ENCODE results near the gene AR. TPM values are rescaled to one million over a fixed set of nuclear protein-coding genes. Genes with fewer than 3 reads are reported as not detected.
"Not testable (repeated sequence)": the region's sequence is repeated elsewhere in the genome, so short reads cannot be mapped to it uniquely, and the experiment has no call there.

The AR gene
- total RNA-seq, 1 donor from 2014 or later: 4.0 TPM

DNA sequence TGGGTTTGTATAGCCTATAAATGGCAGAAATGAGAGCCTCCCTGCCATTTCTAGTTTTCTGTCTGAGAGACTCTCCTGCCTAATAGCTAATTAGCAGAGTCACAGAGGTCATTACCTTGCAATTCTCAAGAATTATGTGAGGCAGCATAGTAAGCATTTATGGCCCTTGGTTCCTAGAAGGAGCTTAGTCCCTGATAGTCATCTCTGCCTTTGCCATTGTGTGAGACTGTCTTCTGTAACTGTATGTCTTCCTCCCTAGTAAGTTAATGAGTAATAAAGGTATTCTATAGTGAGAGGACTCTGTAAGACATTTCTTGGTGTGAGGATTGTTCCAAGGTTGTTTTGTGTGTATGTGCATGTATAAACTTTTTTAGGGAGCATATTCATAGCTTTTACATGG is 108.7 kb downstream of the AR start:
- H3K27me3 Mint-ChIP-seq (ENCODE audit: low read depth): no peaks in the 10 kb centered on the region
- H3K4me1 Mint-ChIP-seq (ENCODE audit: low read depth): no peaks in the 10 kb centered on the region
- no peak overlapping the region for H3K4me3 Mint-ChIP-seq (ENCODE audit: unreplicated experiment)
- no peak for DNase-seq (ENCODE audit: low spot score)
- H3K27ac Mint-ChIP-seq (ENCODE audit: unreplicated experiment): no peak overlapping the region
- H3K36me3 Mint-ChIP-seq (ENCODE audit: low read depth): no peaks in the 10 kb centered on the region
- peaks cover 12% of the 10 kb centered on the region for H3K9me3 Mint-ChIP-seq (ENCODE audit: low read depth)
- TF ChIP-seq, protein P1, sequence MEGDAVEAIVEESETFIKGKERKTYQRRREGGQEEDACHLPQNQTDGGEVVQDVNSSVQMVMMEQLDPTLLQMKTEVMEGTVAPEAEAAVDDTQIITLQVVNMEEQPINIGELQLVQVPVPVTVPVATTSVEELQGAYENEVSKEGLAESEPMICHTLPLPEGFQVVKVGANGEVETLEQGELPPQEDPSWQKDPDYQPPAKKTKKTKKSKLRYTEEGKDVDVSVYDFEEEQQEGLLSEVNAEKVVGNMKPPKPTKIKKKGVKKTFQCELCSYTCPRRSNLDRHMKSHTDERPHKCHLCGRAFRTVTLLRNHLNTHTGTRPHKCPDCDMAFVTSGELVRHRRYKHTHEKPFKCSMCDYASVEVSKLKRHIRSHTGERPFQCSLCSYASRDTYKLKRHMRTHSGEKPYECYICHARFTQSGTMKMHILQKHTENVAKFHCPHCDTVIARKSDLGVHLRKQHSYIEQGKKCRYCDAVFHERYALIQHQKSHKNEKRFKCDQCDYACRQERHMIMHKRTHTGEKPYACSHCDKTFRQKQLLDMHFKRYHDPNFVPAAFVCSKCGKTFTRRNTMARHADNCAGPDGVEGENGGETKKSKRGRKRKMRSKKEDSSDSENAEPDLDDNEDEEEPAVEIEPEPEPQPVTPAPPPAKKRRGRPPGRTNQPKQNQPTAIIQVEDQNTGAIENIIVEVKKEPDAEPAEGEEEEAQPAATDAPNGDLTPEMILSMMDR (IDR thresholded peaks at IDR 0.05): no peak

DNA sequence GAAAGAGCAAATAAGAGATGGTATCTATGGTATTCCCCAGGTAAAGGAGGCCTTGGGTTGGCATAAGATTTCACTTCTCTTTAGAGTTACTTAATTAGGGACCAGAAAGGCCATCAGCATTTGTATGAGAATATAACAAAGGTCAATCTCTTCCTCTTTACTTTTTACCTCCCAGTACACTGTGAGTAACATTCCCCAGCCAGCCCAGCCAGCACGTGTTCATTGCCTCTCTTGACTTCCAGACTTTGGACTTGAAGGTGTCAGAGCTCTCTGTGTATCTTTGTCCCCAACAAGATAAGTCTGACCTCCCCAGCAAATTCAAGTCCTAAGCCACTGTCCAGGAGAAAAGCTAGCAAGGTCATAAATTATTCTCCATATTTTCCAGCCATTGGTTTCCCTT is 110.5 kb downstream of the AR start:
- Mint-ChIP-seq H3K27ac (ENCODE audit: unreplicated experiment) (no peak overlapping the region), H3K36me3 (ENCODE audit: low read depth) (peaks cover 2% of the 10 kb centered on the region), H3K9me3 (ENCODE audit: low read depth) (peaks cover 20% of the 10 kb centered on the region), H3K27me3 (ENCODE audit: low read depth) (no peaks in the 10 kb centered on the region), H3K4me1 (ENCODE audit: low read depth) (no peaks in the 10 kb centered on the region), H3K4me3 (ENCODE audit: unreplicated experiment) (no peak overlapping the region)
- TF ChIP-seq, protein P1 (IDR thresholded peaks at IDR 0.05): no peak
- DNase-seq (ENCODE audit: low spot score): no peak

DNA sequence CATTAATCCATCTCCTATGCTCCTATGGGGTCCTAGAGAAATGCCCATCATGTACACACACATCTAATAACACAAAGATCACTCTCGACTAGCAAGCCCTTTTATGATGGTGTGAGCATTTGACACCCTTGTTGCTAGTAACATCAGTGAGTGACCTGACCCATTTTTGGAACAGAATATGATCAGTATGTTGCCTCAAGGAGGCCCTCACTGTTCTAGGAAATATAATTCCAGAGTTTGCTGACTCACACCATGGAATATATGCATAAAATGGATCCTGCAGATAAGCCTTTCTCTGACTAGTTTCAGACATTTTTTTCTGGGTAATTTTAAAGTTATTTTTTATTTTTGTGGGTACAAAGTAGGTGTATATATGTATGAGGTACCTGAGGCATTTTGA is 121.8 kb downstream of the AR start:
- H3K4me1 Mint-ChIP-seq (ENCODE audit: low read depth): no peaks in the 10 kb centered on the region
- H3K4me3 Mint-ChIP-seq (ENCODE audit: unreplicated experiment): no peak overlapping the region
- TF ChIP-seq, protein P1 (IDR thresholded peaks at IDR 0.05): no peak
- H3K27ac Mint-ChIP-seq (ENCODE audit: unreplicated experiment): no peak overlapping the region
- H3K9me3 Mint-ChIP-seq (ENCODE audit: low read depth): peaks cover 39% of the 10 kb centered on the region
- no peaks in the 10 kb centered on the region for H3K27me3 Mint-ChIP-seq (ENCODE audit: low read depth)
- DNase-seq (ENCODE audit: low spot score): no peak
- H3K36me3 Mint-ChIP-seq (ENCODE audit: low read depth): peaks cover 12% of the 10 kb centered on the region

DNA sequence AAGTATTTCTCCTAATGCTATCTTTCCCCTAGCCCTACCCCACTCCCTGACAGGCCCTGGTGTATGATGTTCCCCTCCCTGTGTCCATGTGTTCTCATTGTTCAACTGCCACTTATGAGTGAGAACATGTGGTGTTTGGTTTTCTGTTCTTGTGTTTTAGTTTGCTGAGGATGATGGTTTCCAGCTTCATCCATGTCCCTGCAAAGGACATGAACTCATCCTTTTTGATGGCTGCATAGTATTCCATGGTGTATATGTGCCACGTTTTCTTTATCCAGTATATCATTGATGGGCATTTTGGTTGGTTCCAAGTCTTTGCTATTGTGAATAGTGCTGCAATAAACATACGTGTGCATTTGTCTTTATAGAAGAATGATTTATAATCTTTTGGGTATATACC is 126.9 kb downstream of the AR start:
- H3K9me3 Mint-ChIP-seq (ENCODE audit: low read depth): peaks cover 27% of the 10 kb centered on the region
- DNase-seq (ENCODE audit: low spot score); H3K27ac Mint-ChIP-seq (ENCODE audit: unreplicated experiment); H3K4me3 Mint-ChIP-seq (ENCODE audit: unreplicated experiment); H3K27me3 Mint-ChIP-seq (ENCODE audit: low read depth); H3K36me3 Mint-ChIP-seq (ENCODE audit: low read depth); H3K4me1 Mint-ChIP-seq (ENCODE audit: low read depth): not testable (repeated sequence)

DNA sequence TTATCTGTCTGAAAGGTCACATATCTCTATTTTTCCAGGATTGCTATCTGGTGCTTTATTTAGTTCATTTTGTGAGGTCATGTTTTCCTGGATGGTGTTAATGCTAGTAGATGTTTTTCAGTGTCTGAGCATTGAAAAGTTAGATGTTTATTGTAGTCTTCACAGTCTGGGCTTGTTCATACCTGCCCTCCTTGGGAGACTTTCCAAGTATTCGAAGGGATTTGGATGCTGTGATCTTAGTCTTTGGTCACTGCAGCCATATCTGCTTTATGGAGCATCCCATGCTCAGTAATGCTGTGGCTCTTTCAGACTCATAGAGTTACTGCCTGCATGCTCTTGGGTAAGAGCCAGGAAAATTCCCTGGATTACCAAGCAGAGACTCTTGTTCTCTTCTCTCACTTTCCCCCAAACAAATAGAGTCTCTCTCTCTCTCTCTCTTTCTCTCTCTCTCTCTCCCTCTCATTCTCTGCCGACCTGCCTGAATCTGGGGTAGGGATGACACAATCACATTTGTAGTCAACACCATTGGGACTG is 130.0 kb downstream of the AR start:
- H3K4me1 Mint-ChIP-seq (ENCODE audit: low read depth): peaks cover 3% of the 10 kb centered on the region
- peaks cover 20% of the 10 kb centered on the region for H3K9me3 Mint-ChIP-seq (ENCODE audit: low read depth)
- DNase-seq (ENCODE audit: low spot score): no peak
- H3K4me3 Mint-ChIP-seq (ENCODE audit: unreplicated experiment): no peak overlapping the region
- TF ChIP-seq, protein P1 (IDR thresholded peaks at IDR 0.05): no peak
- H3K27me3 Mint-ChIP-seq (ENCODE audit: low read depth): no peaks in the 10 kb centered on the region
- H3K27ac Mint-ChIP-seq (ENCODE audit: unreplicated experiment): no peak overlapping the region
- no peaks in the 10 kb centered on the region for H3K36me3 Mint-ChIP-seq (ENCODE audit: low read depth)

DNA sequence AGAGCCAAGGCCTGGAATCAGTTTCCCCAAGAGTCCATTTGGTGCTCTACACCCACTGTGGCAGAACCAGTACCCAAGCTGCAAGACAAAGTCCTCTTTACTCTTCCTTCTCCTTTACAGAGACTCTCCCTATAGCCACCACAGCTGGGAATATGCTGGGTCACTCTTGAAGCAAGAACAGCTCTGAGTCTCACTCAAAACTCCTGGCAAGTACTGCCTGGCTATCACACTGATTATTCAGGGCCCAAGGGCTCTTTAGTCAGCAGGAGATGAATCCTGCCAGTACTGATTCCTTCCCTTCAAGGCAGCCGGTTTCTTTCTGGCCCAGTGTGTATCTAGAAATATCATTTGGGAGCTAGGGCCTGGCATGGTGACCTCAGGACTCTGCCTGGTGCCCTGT is 130.9 kb downstream of the AR start:
- Mint-ChIP-seq H3K9me3 (ENCODE audit: low read depth) (peaks cover 20% of the 10 kb centered on the region), H3K27ac (ENCODE audit: unreplicated experiment) (no peak overlapping the region), H3K4me1 (ENCODE audit: low read depth) (peaks cover 3% of the 10 kb centered on the region), H3K4me3 (ENCODE audit: unreplicated experiment) (no peak overlapping the region), H3K27me3 (ENCODE audit: low read depth) (no peaks in the 10 kb centered on the region), H3K36me3 (ENCODE audit: low read depth) (no peaks in the 10 kb centered on the region)
- TF ChIP-seq, protein P1 (IDR thresholded peaks at IDR 0.05): no peak
- no peak for DNase-seq (ENCODE audit: low spot score)
